Endothelial cell of umbilical vein (primary cell): ENCODE measurements around the gene CACNA1A. TPM values are rescaled to one million over a fixed set of nuclear protein-coding genes. Genes with fewer than 3 reads are reported as not detected.

Experiments
- BruUV-seq: library from RNA; stranded (reverse); fragments of 400-500 nt; replicated peaks from 2 replicates; lab custom pipeline; 2021; lab: Mats Ljungman, UMichigan
- CTCF ChIA-PET: fragments of 300-600, 350-600 bp; sonication (Branson Sonifier 250); formaldehyde crosslinking; loops from one replicate; lab custom pipeline; 2021; ENCODE audit warnings: antibody characterized with exemption, inconsistent platforms; lab: Charles Lee
- POLR2A ChIA-PET: fragments of 300-600, 350-600 bp; sonication (Branson Sonifier 250); formaldehyde crosslinking; loops from one replicate; lab custom pipeline; 2021; ENCODE audit warnings: antibody characterized with exemption, inconsistent platforms; lab: Charles Lee
- DNase-seq: peaks from one replicate; pipeline ENCODE4 v3.0.0-alpha.2; 2011; ENCODE audit warnings: low read depth, low spot score
- FAIRE-seq: peaks from 2 replicates; lab custom pipeline; 2011; peaks lifted over from hg19 to GRCh38; lab: Jason Lieb, UNC
- H2AFZ ChIP-seq: 2 replicates; pipeline ENCODE4 v1.6.0; 2012; ENCODE audit warnings: low read depth, low read length, control low read depth, inconsistent platforms
- H3K27ac ChIP-seq: 2 replicates; pipeline ENCODE4 v1.5.1; 2011; ENCODE audit warnings: low read depth, mild to moderate bottlenecking, control low read depth, low read length, moderate library complexity; ENCODE audit not compliant: insufficient read depth
- H3K27me3 ChIP-seq, 2 experiments: 2 replicates each; pipeline versions ENCODE4 v1.6.0 to v1.6.1; 2011; ENCODE audit warnings: low read length in 2 of 2, mixed read lengths in 1 of 2; ENCODE audit not compliant: control insufficient read depth in 2 of 2, insufficient read depth in 2 of 2
- H3K36me3 ChIP-seq, 2 experiments: 2 replicates in 1 of 2; 3 replicates in 1 of 2; pipeline ENCODE4 v1.5.1; 2011; ENCODE audit warnings: low read length in 2 of 2, mild to moderate bottlenecking in 1 of 2, moderate library complexity in 1 of 2; ENCODE audit not compliant: control insufficient read depth in 2 of 2, insufficient read depth in 2 of 2; ENCODE audit errors: extremely low read depth in 1 of 2
- H3K4me1 ChIP-seq: 3 replicates; pipeline ENCODE4 v1.5.1; 2011; ENCODE audit warnings: mild to moderate bottlenecking, low read length; ENCODE audit not compliant: control insufficient read depth, insufficient read depth; ENCODE audit errors: extremely low read depth
- H3K4me2 ChIP-seq: 2 replicates; pipeline ENCODE4 v1.6.1; 2011; ENCODE audit warnings: low read length, control low read depth, mixed read lengths; ENCODE audit not compliant: insufficient read depth
- H3K4me3 ChIP-seq, 3 experiments: fragments of 200-600 bp in 1 of 3; sonication (generic), shearing (Covaris generic) in 1 of 3; replicated peaks in 1 of 3; 2 replicates each; pipeline ENCODE4 v1.5.1; 2011 to 2016; ENCODE audit warnings: control low read depth in 3 of 3, low read length in 3 of 3, mild to moderate bottlenecking in 2 of 3, inconsistent platforms in 1 of 3, low read depth in 1 of 3, moderate library complexity in 1 of 3; ENCODE audit not compliant: insufficient read depth in 1 of 3
- H3K79me2 ChIP-seq: 2 replicates; pipeline ENCODE4 v1.6.0; 2012; ENCODE audit warnings: low read length, inconsistent platforms; ENCODE audit not compliant: control insufficient read depth, insufficient read depth
- H3K9ac ChIP-seq: replicated peaks from 2 replicates; pipeline ENCODE3; 2011; ENCODE audit warnings: low read length, control low read depth; ENCODE audit not compliant: insufficient read depth; ENCODE audit errors: extremely low read depth
- H3K9me1 ChIP-seq: replicated peaks from 3 replicates; pipeline ENCODE4 v1.6.0; 2011; ENCODE audit warnings: mild to moderate bottlenecking, low read length; ENCODE audit not compliant: control insufficient read depth, insufficient read depth; ENCODE audit errors: extremely low read depth
- H3K9me3 ChIP-seq: replicated peaks from 2 replicates; pipeline ENCODE4 v1.5.1; 2012; ENCODE audit warnings: low read length, inconsistent platforms; ENCODE audit not compliant: control insufficient read depth, insufficient read depth
- H4K20me1 ChIP-seq: replicated peaks from 2 replicates; pipeline ENCODE3; 2011; ENCODE audit warnings: mild to moderate bottlenecking, low read length; ENCODE audit not compliant: control insufficient read depth, insufficient read depth; ENCODE audit errors: extremely low read depth
- FOS ChIP-seq: IDR thresholded peaks from 2 replicates; pipeline ENCODE4 v1.6.1; 2011; ENCODE audit warnings: mild to moderate bottlenecking, low read length, moderate library complexity, borderline replicate concordance; ENCODE audit not compliant: insufficient read depth
- MYC ChIP-seq: IDR thresholded peaks from one replicate; pipeline ENCODE4 v1.6.1; 2011; ENCODE audit warnings: mild to moderate bottlenecking, low read depth, low read length
- POLR2A ChIP-seq: IDR thresholded peaks from 2 replicates; pipeline ENCODE4 v1.6.1; 2012; ENCODE audit warnings: low read depth, mild to moderate bottlenecking, control low read depth, low read length
- POLR2AphosphoS5 ChIP-seq: IDR thresholded peaks from 2 replicates; pipeline ENCODE4 v1.6.1; 2012; ENCODE audit warnings: low read depth, mild to moderate bottlenecking, control low read depth, low read length, moderate library complexity; ENCODE audit not compliant: insufficient read depth
- dilution Hi-C: fragments of 300-500 bp; cut with MboI; formaldehyde crosslinking; loops from one replicate; pipeline ENCODE4 v1.15.0; 2019; ENCODE audit warnings: low sequenced_read_pairs; ENCODE audit not compliant: extremely low pct_ligation_motif_present
- intact Hi-C: fragments of 100-400 bp; cut with micrococcal nuclease; formaldehyde crosslinking; loops from one replicate; pipeline ENCODE4 v1.10.0; 2022
- polyA plus RNA-seq, 4 experiments: library from polyadenylated mRNA; depleted of rRNA in 3 of 4; stranded (reverse) in 3 of 4; unstranded in 1 of 4; fragments of >200 nt; gene quantifications; 2 replicates each; pipeline versions ENCODE4 v1.2.1 to v1.2.3, GENCODE V29; 2011 to 2012; ENCODE audit warnings: missing spikeins in 1 of 4
- total RNA-seq: library from RNA; stranded (reverse); gene quantifications from 2 replicates; pipeline ENCODE4 v1.2.3, GENCODE V29; 2021

The CACNA1A gene
- total and polyA plus RNA-seq, 2 donors (not counting 3 experiments of a cell fraction or from before 2014, with no cell fraction given), result 0.17 to 0.38 TPM

DNA sequence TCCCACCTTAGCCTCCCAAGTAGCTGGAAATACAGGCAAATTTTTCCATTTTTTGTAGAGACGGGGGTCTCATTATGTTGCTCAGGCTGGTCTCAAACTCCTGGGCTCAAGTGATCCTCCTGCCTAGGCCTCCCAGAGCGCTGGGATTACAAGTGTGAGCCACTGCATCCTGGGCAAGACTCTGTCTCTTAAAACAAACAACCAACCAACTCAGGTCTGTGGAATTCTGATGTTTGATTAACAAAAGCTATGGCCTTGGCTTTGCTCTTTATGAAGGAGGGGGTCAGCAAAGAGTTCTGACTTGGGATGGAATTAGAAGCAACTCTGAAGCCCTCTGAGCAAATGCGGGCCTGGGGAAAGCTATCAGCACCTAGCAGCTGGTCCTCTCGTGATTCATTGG lies 238.4 kb downstream of the CACNA1A start:
- DNase-seq (no peak), FAIRE-seq (no peak)
- H3K79me2 ChIP-seq, result no peaks in the 10 kb centered on the region
- ChIA-PET POLR2A (no interaction called here), CTCF (interaction anchor here (1.1 to 1.5 kb wide), 3 partner anchors 10 to 453 kb away, joined by 4 to 6 read pairs (median 5); no protein-coding TSS in a partner anchor)
- no peak for TF ChIP-seq MYC
- dilution Hi-C loops, result no loop called here
- H4K20me1 ChIP-seq, result no peaks in the 10 kb centered on the region
- no peak overlapping the region for H3K27ac ChIP-seq
- no peak overlapping the region for H2AFZ ChIP-seq
- intact Hi-C loops, result no loop called here
- H3K27me3 ChIP-seq, result peaks cover 0 to 2% of the 10 kb centered on the region in 2 experiments
- no TSS peak for BruUV-seq
- no peaks in the 10 kb centered on the region for H3K9me1 ChIP-seq
- H3K36me3 ChIP-seq, result no peaks in the 10 kb centered on the region
- no peak overlapping the region for H3K4me3 ChIP-seq
- no peak overlapping the region for H3K9ac ChIP-seq
- no peaks in the 10 kb centered on the region for H3K4me1 ChIP-seq
- no peaks in the 10 kb centered on the region for H3K9me3 ChIP-seq
- H3K4me2 ChIP-seq, result no peak overlapping the region

DNA sequence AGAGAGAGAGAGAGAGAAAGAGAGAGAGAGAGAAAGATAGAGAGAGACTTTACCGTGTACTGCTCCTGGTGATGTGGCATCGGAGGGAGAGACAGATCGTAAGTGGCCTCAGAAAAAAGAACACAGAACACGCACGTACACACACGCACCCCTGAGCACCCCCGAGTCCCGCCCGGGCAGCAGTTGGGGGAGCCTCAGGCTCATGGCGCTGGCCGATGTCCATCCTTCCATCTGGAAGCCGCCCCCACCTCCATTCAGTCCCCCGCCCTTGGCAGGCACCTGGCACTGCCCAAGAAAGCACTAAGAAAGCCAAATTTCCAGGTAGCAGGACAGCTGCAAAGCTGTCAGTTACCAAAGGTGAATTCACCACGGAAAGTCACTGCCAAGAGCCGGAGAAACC lies 239.1 kb downstream of the CACNA1A start:
- Histone ChIP-seq H3K27ac (no peak overlapping the region), H3K4me2 (no peak overlapping the region), H4K20me1 (no peaks in the 10 kb centered on the region), H2AFZ (no peak overlapping the region), H3K4me3 (no peak overlapping the region), H3K4me1 (no peaks in the 10 kb centered on the region), H3K9ac (no peak overlapping the region), H3K79me2 (no peaks in the 10 kb centered on the region), H3K9me3 (no peaks in the 10 kb centered on the region), H3K27me3 (peaks cover 0 to 2% of the 10 kb centered on the region in 2 experiments), H3K36me3 (no peaks in the 10 kb centered on the region), H3K9me1 (no peaks in the 10 kb centered on the region)
- FAIRE-seq (no peak), DNase-seq (no peak)
- dilution Hi-C loops, result no loop called here
- BruUV-seq, result no TSS peak
- POLR2A ChIA-PET, result no interaction called here
- intact Hi-C loops, result no loop called here
- CTCF ChIA-PET, result interaction anchor here (1.1 to 1.5 kb wide), 2 partner anchors 11 to 302 kb away, joined by 4 to 6 read pairs; no protein-coding TSS in a partner anchor
- no peak for TF ChIP-seq FOS
- no peak for TF ChIP-seq POLR2AphosphoS5
- TF ChIP-seq MYC, result no peak
- TF ChIP-seq POLR2A, result no peak
